ENCODE results near the gene NOC2L. TPM values are rescaled to one million over a fixed set of nuclear protein-coding genes. Genes with fewer than 3 reads are reported as not detected.

Gene NOC2L
- total RNA-seq, 2 experiments from 2014 or later, result 77.9 to 99.0 TPM

- Histone ChIP-seq H3K27ac (ENCODE audit: low read depth, low read length, poor library complexity, severe bottlenecking) (no peak overlapping the region), H3K4me3 (ENCODE audit: low read depth, low read length, poor library complexity, severe bottlenecking) (no peak overlapping the region), H4K20me1 (ENCODE audit: insufficient read depth, low read length) (no peaks in the 10 kb centered on the region), H3K9me3 (ENCODE audit: low read length) (no peaks in the 10 kb centered on the region), H3K36me3 (ENCODE audit: insufficient read depth, low read length) (no peaks in the 10 kb centered on the region), H3K79me2 (ENCODE audit: insufficient read depth, low read depth, low read length) (no peaks in the 10 kb centered on the region), H3K9me2 (ENCODE audit: insufficient read depth, low read length) (no peaks in the 10 kb centered on the region), H3K4me2 (ENCODE audit: low read length) (no peak overlapping the region), H2AFZ (ENCODE audit: low read length) (no peak overlapping the region), H3K4me1 (ENCODE audit: insufficient read depth, low read length, poor library complexity, severe bottlenecking) (no peaks in the 10 kb centered on the region)
- no TSS peak for BruUV-seq (replicated peaks)
- no peak for DNase-seq (ENCODE audit: low spot score)
- POLR2A ChIA-PET, result no interaction called here
- CTCF ChIA-PET (ENCODE audit: unreplicated experiment), result no interaction called here
- intact Hi-C loops (cut with micrococcal nuclease; ENCODE audit: unreplicated experiment), result no loop called here
- TF ChIP-seq CTCF (conservative IDR thresholded peaks at IDR 0.05; ENCODE audit: low read length) (no peak), EZH2phosphoT487 (IDR thresholded peaks at IDR 0.05; ENCODE audit: borderline replicate concordance, low read depth, low read length) (no peak)
These were observed 46.8 kb upstream of the NOC2L start for GRCh38 chr1:1005774-1006304.

GRCh38 chr1:1004780-1005697 lies 46.0 kb upstream of the NOC2L start:
- no peak for TF ChIP-seq EZH2phosphoT487 (IDR thresholded peaks at IDR 0.05; ENCODE audit: borderline replicate concordance, low read depth, low read length)
- no peak for TF ChIP-seq CTCF (conservative IDR thresholded peaks at IDR 0.05; ENCODE audit: low read length)
- no peak for DNase-seq (ENCODE audit: low spot score)
- no peaks in the 10 kb centered on the region for H3K9me3 ChIP-seq (ENCODE audit: low read length)
- no peaks in the 10 kb centered on the region for H4K20me1 ChIP-seq (ENCODE audit: insufficient read depth, low read length)
- no peak overlapping the region for H3K4me3 ChIP-seq (ENCODE audit: low read depth, low read length, poor library complexity, severe bottlenecking)
- no peaks in the 10 kb centered on the region for H3K79me2 ChIP-seq (ENCODE audit: insufficient read depth, low read depth, low read length)
- intact Hi-C loops (cut with micrococcal nuclease; ENCODE audit: unreplicated experiment), result no loop called here
- H3K27ac ChIP-seq (ENCODE audit: low read depth, low read length, poor library complexity, severe bottlenecking), result no peak overlapping the region
- ChIA-PET CTCF (ENCODE audit: unreplicated experiment) (no interaction called here), POLR2A (interaction anchor here (0.7 kb wide), 1 partner anchor 16 kb away, joined by 3 read pairs; no protein-coding TSS in a partner anchor)
- no peaks in the 10 kb centered on the region for H3K36me3 ChIP-seq (ENCODE audit: insufficient read depth, low read length)
- no TSS peak for BruUV-seq (replicated peaks)
- no peak overlapping the region for H3K4me2 ChIP-seq (ENCODE audit: low read length)
- no peak overlapping the region for H2AFZ ChIP-seq (ENCODE audit: low read length)
- no peaks in the 10 kb centered on the region for H3K4me1 ChIP-seq (ENCODE audit: insufficient read depth, low read length, poor library complexity, severe bottlenecking)
- no peaks in the 10 kb centered on the region for H3K9me2 ChIP-seq (ENCODE audit: insufficient read depth, low read length)

GRCh38 chr1:1004420-1004779 lies 45.3 kb upstream of the NOC2L start:
- Histone ChIP-seq H3K9me3 (ENCODE audit: low read length) (no peaks in the 10 kb centered on the region), H3K4me2 (ENCODE audit: low read length) (no peak overlapping the region), H3K36me3 (ENCODE audit: insufficient read depth, low read length) (no peaks in the 10 kb centered on the region), H3K4me3 (ENCODE audit: low read depth, low read length, poor library complexity, severe bottlenecking) (no peak overlapping the region), H2AFZ (ENCODE audit: low read length) (no peak overlapping the region), H4K20me1 (ENCODE audit: insufficient read depth, low read length) (no peaks in the 10 kb centered on the region), H3K79me2 (ENCODE audit: insufficient read depth, low read depth, low read length) (no peaks in the 10 kb centered on the region), H3K4me1 (ENCODE audit: insufficient read depth, low read length, poor library complexity, severe bottlenecking) (no peaks in the 10 kb centered on the region), H3K27ac (ENCODE audit: low read depth, low read length, poor library complexity, severe bottlenecking) (no peak overlapping the region), H3K9me2 (ENCODE audit: insufficient read depth, low read length) (no peaks in the 10 kb centered on the region)
- TF ChIP-seq CTCF (conservative IDR thresholded peaks at IDR 0.05; ENCODE audit: low read length) (no peak), EZH2phosphoT487 (IDR thresholded peaks at IDR 0.05; ENCODE audit: borderline replicate concordance, low read depth, low read length) (no peak)
- no TSS peak for BruUV-seq (replicated peaks)
- intact Hi-C loops (cut with micrococcal nuclease; ENCODE audit: unreplicated experiment), result no loop called here
- CTCF ChIA-PET (ENCODE audit: unreplicated experiment), result no interaction called here
- no peak for DNase-seq (ENCODE audit: low spot score)
- POLR2A ChIA-PET, result no interaction called here

Measured in OCI-LY7 (cell line).